Muscle of back (tissue), 13 donors: ENCODE measurements around the gene TTI1. TPM values are rescaled to one million over a fixed set of nuclear protein-coding genes. Genes with fewer than 3 reads are reported as not detected.

ENCODE experiments used
- DNase-seq, 3 donors: peaks; one replicate each; pipeline versions ENCODE4 v3.0.0 to v3.0.0-alpha.2; 2013
- long read RNA-seq, 9 donors: transcript quantifications; one replicate each; lab custom pipeline, GENCODE V29; 2026
- polyA plus RNA-seq, 10 donors: library from polyadenylated mRNA; unstranded; fragments of 120-200 nt; gene quantifications; one replicate each; pipeline ENCODE4 v1.2.1, GENCODE V29; 2013; ENCODE audit not compliant: insufficient read length in 10 of 10

The TTI1 gene
- 10 to 100 TPM; 13.0 to 19.3 (median 16.2) TPM for polyA plus RNA-seq
- long read RNA-seq, donor 1, partial matches to known transcripts: 10 of 14 reads
- long read RNA-seq, donor 1, other reads (novel, unspliced or antisense): 0 of 14 reads
- long read RNA-seq, donor 2, partial matches to known transcripts: 0 of 2 reads
- long read RNA-seq, donor 2, other reads (novel, unspliced or antisense): 0 of 2 reads
- long read RNA-seq, donor 3: 0 reads
- long read RNA-seq, donor 4, partial matches to known transcripts: 5 of 7 reads
- long read RNA-seq, donor 4, other reads (novel, unspliced or antisense): 0 of 7 reads
- long read RNA-seq, donor 5, partial matches to known transcripts: 0 of 5 reads
- long read RNA-seq, donor 5, other reads (novel, unspliced or antisense): 0 of 5 reads
- long read RNA-seq, donor 6, partial matches to known transcripts: 0 of 1 reads
- long read RNA-seq, donor 6, other reads (novel, unspliced or antisense): 0 of 1 reads
- long read RNA-seq, donor 7, partial matches to known transcripts: 9 of 11 reads
- long read RNA-seq, donor 7, other reads (novel, unspliced or antisense): 0 of 11 reads
- long read RNA-seq, donor 8, partial matches to known transcripts: 0 of 2 reads
- long read RNA-seq, donor 8, other reads (novel, unspliced or antisense): 0 of 2 reads
- long read RNA-seq, donor 9, partial matches to known transcripts: 0 of 1 reads
- long read RNA-seq, donor 9, other reads (novel, unspliced or antisense): 0 of 1 reads

DNA sequence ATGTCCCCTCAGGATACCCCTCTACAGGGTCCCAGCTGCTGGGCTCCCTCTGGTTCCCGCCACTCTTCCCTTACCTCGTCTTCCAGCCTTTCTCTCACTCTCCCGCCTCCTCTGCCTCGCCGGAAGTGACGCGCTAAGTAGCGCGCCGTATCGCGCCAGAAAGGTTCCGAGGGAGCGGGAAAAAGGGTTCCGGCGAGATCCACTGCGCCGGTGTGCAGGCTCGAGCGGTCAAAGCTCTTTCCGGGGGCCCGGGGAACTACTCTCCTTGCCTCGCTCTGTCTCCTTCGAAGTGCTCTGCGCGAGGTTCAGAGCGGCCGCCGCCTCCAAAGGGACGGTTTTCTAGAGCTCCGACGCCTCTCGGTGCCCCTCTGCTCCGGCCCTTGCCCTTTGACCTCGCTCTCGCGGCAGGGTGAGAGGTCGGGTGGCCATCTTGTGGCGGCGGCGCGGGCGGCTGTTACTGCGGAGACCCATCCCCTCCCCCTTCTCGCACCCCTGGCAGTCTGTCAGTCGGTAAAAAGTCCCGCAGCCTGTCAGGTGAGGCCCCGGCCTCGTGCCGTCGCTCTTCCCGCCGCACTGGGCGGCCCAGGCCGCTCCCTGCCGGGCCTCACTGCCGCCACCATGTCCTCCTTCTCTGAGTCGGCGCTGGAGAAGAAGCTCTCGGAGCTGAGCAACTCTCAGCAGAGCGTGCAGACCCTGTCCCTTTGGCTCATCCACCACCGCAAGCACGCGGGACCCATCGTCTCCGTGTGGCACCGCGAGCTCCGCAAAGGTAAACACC is at the start of gene TTI1, which contains the start of gene RPRD1B:
TTI1 (minus strand) TSS at position 127 of the 778 bp plus-strand sequence. CDS start 19,640 bp downstream, outside the sequence.
RPRD1B (plus strand) TSS at position 417 of the 778 bp plus-strand sequence; CDS start at position 619, 202 bp downstream.
- DNase-seq: peak; percentile 94 to 99 (median 97)

DNA sequence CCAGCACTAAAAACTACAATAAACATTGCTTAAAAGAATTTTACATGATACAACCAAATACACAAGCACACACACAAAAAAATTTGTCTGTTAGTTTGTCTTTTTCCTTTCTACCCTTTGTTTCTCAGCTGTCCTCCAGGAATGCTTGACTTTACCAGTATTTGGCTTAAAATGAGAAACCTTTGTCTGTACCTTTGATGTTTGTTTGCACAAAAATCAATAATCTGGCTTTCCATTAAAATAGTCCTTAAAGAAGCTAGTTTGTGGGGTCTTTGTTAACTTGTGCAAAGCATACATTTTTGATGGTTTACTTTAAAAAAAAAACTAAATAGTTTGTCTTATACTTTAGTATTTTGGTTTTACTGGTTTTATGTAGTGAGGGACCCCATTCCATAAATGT is 49.6 kb upstream of the TTI1 start:
- DNase-seq: no peak

DNA sequence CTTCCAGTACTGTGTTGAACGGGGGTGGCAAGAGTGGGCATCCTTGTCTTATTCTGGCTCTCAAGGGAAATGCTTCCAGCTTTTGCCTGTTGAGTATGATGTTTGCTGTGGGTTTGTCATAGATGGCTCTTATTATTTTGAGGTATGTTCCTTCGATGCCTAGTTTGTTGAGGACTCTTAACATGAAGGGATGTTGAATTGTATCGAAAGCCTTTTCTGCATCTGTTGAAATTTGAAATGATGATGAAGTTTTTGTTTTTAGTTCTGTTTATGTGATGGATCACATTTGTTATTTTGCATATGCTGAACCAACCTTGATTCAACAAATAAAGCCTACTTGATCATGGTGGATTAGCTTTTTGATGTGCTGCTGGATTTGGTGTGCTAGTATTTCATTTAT is 48.3 kb upstream of the TTI1 start:
- DNase-seq: no peak

DNA sequence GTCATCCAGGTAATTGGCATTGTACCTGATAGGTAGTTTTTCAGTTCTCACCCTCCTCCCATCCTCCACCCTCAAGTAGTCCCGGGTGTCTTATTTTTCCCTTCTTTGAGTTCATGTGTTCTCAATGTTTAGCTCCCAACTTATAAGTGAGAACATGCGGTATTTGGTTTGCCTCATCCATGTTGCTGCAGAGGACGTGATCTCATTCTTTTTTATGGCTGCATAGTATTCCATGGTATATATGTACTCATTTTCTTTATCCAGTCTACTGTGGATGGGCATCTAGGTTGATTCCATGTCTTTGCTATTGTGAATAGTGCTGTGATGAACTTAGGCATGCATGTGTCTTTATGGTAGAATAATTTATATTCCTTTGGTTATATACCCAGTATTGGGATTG is 46.1 kb upstream of the TTI1 start:
- DNase-seq: no peak

DNA sequence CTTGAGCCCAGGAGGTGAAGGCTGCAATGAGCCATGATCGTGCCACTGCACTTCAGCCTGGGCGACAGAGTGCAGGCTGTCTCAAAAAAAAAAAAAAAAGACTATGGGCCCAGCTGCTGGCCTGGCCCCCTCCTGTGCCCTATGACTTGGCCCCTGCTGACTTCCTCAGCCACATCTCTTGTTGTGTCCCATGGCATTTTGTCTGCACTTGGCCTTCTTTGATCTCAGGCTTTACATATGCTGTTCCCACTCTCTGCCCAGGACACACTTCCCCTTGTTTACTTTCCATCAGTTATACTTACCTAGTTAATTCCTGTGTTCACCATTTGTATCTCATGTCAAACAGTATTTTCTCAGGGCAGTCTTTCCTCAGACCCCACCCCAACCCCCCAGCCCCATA is 44.8 kb upstream of the TTI1 start:
- no peak for DNase-seq

DNA sequence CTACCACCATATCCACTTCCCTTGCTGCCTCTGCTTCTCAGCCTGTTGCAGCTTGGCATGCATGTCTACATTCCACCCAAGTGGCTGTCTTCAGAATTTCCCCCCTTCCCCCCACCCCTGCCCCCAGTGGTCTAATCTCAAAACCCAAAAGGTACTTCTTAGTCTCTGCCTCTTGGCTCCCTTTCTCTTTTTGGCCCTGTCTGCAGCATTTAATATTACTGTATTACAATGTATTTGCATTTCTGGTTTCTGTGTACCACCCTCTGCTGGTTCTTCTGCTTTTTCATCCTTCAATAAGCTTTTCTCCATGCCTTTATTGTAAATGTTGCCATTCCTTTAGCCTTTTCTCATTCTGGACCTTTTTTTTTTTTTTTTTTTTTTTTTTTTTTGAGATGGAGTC is 43.3 kb upstream of the TTI1 start:
- no peak for DNase-seq

DNA sequence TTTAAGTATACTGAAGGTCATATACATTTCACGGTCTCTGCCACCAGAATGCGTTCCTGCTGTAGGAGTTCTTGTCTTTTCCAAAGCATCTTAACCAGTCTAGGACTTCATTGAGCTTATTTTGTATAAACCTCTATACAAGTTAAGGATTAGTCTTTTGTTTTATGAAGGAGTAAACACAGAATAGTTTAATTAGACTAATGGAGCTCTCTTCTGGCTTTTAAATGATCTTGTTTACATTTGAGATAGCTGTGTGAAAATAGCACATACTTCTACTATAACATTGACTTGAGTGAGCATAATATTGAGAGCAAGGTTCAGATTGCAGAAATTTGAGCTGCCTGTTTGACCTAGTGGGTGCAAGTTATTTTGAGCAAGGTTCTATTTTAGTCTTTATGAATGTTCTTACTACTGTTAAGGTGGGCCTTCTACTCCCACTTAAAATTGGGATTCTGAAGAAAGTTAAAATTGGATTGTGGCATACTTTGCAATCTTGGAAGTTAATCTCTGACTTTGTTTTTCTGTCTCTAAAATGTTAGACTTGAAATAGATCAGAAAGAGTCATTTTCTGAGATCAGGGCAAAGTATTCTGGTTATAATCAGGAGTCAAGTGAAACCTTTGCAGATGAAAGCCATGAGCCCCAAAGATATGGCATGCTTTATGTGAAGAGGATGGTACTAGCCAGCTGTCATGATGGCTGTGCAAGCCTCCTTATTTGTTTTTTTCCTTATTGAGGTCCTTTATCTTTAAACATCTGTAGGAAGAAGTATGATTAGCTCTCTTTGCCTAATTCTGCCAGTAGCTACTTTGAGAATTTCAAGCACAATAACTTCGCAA is 42.1 kb upstream of the TTI1 start:
- no peak for DNase-seq

DNA sequence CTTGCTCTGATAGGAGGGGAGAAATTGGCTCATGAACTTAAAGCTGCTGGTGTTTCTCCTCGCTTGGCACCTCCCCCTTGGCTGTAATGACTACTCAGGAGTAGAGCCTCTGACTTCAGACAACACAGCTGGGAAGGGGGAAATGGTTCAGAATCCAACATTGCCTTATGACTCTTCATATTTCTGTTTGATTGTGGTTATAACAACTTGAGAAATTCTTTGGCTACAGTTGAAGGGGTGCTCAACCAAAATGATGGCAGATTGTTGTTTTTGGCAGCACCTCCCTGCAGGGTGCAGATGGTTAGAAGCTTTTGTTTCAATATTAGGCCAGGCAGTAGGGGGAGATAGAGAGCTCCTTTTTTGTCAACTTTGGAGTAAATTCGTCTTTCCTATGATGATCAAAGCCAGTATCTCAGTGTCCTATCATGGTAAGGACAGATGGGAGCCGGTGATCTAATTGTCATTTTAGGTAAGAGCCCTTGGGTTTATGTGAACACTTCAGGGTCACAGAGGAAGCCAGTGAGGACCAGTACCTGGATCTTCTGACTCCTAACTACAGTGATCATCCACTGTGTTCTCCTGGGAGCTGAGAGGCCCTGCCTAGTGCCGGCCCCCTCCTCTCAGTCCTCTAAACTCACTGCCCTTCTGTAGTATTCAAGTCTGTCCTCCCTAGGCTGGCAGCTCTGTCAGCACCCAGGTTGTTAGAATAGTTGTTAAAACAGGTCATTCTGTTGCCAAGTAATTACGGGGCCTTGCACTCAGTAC is 40.2 kb upstream of the TTI1 start:
- peak; percentile 74 to 88 (median 87) for DNase-seq

DNA sequence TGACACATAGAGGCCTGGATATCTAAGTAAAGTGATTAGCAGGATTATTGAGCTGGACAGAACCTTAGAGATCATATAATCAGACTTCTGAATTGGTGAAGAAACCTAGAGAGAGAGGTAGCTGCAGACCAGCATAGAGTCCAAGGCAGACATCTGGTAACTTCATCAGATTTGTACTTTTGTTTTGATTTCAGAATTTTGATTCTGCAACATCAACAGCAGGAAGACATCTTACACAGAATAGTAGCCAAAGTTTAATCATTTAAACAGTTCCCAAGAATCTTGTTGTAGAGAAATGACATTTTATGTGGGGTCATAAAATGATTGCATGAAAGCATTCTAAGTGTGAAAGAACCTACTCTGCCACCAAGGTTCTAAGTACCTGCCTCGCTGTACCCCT is 39.6 kb upstream of the TTI1 start:
- DNase-seq: no peak

DNA sequence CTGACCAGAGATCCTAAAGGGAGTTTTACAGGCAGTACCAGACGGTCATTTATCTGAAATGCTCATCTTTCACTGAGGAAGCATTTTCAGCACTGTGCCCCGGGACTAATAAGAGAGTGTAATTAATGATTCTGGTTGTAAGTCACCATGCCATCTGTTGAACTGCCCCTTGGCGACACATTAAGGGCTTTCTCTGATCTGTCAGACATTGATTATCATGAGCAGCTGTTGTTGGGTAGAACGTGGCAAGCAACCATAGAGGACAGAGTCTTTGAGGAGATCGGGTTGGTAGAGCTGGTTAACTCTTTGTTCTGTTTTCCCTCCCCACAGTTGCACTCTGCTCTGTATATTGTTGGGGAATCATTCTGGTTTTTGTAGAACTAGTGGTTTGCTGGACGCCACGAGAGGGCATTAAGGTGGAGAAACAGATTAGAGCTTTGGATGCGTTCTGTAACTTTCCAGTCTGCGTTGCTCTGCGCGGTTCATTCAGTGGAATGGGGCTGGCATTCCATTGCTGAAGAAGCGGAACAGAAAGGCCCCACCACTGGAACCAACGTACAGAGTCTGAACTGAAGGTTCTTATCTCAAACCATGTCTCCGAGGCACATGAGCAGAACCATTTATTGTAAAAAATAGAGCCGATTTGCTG is 34.6 kb upstream of the TTI1 start:
- DNase-seq: peak; percentile 49 to 58 (median 52)

DNA sequence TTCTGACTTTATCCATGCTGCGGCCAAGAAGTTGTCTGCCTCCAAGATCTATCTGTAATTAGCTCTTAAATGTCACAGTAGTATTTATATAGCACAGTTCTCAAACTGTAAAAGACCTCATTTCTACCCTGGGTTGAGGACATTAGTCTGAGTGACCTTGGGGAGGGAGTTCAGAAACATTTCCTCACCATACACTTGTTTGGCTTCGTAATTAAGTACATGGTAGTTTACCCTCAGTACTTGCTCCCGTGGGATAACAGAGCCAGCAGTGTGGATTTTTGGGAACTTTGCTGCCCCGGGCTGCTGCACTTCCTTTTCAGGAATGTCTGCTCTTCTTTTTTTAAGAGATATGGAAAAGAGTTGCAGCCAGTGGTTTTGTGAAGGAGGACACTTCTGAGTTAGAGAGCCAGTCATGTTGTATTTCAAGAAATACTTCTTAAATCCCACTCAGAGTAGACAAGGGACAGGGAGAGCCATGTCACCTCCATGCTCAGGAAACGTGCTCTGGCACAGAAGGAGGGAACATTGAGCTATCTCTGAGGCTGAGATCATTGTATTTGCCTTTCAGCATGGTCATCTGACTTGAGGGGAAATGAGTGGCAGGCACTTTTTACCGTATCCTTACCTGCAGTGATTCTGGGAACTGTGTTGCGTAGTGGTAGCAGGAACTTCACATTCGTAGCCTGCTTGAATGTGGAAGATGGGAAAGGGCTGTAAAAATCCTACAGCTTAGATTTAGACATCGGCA is 33.9 kb upstream of the TTI1 start:
- DNase-seq: no peak

DNA sequence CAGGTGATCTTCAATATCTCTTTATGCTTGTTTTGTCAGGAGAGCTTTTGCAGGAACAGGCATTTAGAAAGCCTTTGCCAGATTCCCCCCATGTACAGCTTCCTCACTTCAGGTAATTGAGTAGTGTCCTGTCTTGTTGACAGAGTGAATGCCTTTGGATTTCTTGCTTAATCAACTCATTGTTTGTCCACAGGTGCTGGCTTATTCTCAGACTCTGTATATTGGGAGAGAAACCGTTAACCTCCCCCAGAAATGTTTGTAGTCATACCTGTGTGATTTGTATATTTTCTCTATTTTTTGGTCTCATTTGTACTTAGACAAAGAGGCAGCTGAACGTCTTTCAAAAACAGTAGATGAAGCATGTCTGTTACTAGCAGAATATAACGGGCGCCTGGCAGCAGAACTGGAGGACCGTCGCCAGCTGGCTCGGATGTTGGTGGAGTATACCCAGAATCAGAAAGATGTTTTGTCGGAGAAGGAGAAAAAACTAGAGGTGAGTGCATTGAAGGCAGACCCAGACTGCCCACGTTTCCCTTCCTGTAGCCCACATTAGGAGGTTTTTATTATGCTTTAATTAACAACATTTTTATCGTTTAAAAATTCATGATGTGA is 32.6 kb upstream of the TTI1 start:
- DNase-seq: peak in 1 of 3 donors; percentile 37

DNA sequence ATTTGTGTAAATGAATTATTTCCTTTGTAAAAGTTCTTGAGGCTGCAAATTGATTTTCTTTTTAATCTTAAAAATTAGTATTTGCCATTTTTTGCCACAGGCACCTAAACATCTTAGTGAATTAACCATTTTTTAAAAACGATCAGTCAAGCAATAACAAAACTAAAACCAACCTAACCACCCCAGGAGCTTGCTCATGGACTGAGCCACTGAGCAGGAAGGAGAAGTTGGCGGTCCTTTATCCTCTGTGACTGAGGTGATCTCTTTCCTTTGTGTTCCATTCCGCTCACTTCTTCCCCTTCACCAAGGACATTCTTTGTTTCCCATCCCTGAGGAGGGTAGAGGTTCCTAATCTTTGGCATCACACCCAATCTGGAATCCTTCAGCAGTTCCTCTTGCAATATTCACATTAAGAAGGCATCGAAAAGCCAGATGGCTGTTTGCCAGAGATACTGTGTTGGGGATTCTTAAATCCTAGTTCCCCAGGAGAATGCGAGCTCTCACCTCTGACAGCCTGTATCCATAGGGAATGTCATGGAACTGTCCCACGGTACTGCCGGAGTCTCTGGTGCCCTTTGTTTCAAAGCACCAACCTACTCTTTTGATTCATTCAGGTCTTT is 30.8 kb upstream of the TTI1 start:
- no peak for DNase-seq

DNA sequence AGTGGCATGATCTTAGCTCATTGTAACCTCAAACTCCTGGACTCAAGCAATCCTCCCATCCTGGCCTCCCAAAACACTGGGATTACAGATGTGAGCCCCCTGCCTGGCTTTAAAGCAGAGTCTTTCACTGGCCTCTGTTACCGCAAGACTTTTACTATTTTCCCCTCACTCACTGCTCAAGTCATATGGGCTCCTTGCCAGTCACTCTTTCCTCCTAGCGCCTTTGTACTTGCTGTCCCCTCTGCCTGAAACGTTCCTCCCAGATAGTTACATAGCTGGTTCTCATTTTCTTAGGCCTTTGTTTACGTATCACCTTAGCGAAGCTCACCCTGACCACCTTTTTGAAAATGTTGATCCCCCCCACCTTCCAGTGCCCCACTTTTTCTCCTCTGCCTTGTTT is 29.6 kb upstream of the TTI1 start:
- DNase-seq: no peak

DNA sequence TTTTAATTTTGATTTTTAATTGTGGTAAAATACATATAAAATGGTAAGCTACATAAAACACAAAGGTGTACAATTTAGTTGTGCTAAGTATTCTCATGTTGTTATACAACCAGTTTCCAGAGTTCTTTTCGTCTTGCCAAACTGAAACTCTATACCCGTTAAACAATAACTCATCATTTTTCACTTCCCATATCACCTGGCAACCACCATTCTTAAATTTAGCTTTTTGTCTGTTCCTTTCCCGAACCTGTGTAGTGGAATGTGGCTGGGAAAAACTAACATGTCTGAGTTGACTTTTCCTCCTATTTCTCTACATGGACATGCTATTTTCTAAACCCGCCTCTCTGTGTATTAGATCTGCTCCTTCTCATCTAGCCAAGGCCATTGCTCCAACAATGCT is 27.9 kb upstream of the TTI1 start:
- no peak for DNase-seq

DNA sequence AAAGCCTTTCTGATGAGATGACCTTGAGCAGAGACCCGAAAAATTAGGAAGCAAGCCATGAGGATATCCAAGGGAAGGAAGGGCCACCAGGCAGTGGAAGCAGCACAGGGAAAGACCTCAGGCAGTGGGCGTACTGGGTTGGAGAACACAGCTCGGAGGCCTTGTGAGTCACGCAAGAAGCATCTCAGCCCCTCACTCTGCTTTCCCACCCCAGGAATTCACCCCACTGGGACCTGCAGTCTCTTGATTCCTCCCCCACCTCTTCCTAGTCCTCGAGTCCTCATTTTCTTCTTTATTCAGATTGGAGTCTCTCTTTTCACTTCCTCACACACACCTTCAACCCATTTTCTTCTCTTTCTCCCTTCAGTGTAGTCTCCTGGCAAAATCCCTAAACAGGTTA is 27.3 kb upstream of the TTI1 start:
- no peak for DNase-seq

DNA sequence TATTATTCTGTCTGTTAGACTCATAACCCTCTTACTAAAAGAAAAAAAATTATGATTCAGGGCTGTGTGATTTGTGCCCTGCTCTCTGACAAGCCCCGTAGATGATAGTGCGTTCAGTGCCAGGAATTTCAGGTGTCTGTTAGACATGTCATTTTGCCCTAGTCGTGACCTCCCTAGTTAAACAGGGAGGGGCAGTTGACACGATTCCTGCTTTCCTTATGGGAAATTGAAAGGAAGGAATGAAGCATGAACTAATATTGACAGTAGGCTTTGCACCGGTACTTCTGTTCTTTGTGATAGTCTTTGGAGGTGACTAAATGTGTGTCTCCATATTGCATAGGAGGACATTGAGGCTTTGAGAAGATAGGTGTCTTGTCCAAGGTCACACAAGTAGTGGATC is 26.6 kb upstream of the TTI1 start:
- no peak for DNase-seq

DNA sequence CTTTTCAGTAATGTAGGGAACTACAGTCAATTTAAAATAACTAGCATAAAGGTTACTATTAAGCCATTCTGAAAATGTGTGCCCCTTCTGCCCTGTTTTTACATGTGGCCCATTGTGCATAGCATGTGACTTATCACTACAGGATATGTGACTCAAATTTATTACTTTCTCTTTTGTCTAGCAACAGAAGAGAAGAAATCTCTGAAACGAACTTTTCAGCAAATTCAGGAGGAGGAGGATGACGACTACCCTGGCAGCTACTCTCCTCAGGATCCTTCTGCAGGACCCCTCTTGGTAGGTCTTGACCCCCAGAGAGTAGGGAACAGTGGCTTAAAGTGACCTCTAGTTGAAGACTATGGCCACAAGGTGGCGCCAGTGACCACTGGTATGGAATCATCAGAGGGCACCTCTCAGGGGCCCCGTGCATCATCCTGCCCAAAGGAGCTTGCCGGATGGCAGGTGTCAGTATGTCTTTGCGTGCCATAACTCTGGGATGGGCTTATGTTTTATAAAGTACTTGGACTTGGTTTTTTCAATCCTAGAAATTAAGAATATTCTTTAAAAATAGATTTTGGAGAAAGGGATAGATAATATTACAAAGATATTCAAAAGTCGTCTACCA is 24.2 kb upstream of the TTI1 start:
- peak; percentile 64 to 80 (median 77) for DNase-seq
